COR-L47 (cell line): ENCODE data around the gene PPP2R2B.
A peak's percentile ranks its signal among the peaks of the same experiment; 100 is the strongest.
"Not testable (repeated sequence)": the region's sequence is repeated elsewhere in the genome, so short reads cannot be mapped to it uniquely, and the experiment has no call there.

Experiments used
- DNase-seq: peaks from one replicate; lab custom pipeline; 2025; lab: John Stamatoyannopoulos, UW

PPP2R2B gene

DNA sequence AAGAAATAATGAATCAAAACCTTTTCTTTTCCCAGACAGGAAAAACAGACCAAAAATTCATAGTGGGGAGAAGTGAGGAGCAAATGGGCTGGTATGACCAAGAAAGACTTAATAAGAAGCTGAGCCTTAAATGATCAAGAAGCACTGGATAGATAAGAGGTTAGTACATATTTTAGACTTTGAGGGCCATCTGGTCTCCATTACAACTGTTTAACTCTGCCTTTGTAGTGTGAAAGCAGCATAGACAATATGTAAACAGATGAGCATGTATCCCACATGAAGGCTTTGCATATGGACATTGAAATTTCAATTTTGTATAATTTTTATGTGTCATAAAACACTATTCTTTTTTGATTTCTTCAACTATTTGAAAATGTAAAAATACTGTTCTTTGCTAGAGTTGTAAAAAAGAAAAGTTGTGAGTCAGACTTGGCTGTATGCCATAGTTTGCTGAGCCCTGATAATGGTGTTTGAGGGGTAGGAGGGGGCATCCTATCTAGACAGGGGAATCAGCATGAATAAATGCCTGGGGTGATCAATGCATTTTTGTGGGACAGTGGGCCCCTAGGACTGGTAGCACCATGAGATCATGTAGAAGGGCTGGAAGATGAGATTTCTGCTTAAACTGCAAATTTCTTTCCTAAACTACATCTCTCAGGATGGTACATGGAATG is 270.8 kb downstream of the PPP2R2B start:
- DNase-seq: no peak

GRCh38 chr5:146606893-146607292 is 271.7 kb downstream of the PPP2R2B start:
- no peak for DNase-seq

GRCh38 chr5:146600376-146600775 is 278.2 kb downstream of the PPP2R2B start:
- no peak for DNase-seq

GRCh38 chr5:146599261-146599660 is 279.3 kb downstream of the PPP2R2B start:
- no peak for DNase-seq

- no peak for DNase-seq
Measured at GRCh38 chr5:146595088-146595487, 283.5 kb downstream of the PPP2R2B start.

GRCh38 chr5:146592352-146592751 is 286.2 kb downstream of the PPP2R2B start:
- no peak for DNase-seq

DNA sequence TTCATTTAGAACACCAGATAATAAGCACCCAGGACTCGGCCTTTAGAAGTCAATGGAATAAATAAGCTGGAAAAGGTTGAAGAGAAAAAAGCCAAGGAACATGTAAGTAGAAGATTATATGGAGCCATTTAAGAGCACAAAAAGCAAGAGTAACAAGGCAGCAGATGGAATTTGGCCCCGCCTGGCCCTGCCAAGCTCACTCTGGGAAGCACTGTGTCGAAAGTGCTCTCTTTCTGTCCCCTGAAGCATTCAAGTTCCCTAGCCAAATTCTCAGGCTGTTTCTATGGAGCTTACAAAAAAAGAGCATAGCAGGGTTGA is 289.6 kb downstream of the PPP2R2B start:
- DNase-seq: no peak

GRCh38 chr5:146588331-146589027 is 290.1 kb downstream of the PPP2R2B start:
- no peak for DNase-seq

DNA sequence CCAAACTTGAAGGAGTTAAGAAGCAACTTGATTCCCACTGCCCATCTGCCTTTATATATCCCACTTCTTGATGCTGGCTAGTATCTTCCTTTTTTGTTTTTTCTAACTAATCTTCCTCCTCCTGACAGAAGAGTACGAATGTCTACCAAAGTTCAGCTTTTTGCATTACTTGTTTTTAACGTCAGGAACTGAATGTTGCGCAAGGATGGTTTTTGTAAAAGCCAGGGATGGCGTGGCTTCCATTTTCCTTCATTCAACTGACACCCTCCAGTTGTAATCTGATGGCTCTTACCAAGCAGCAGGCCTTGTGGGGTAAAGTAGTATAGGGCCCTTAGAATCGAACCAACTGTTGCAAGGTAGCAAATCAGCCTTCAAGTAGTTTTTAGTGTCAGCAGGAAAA is 291.8 kb downstream of the PPP2R2B start:
- DNase-seq: no peak

DNA sequence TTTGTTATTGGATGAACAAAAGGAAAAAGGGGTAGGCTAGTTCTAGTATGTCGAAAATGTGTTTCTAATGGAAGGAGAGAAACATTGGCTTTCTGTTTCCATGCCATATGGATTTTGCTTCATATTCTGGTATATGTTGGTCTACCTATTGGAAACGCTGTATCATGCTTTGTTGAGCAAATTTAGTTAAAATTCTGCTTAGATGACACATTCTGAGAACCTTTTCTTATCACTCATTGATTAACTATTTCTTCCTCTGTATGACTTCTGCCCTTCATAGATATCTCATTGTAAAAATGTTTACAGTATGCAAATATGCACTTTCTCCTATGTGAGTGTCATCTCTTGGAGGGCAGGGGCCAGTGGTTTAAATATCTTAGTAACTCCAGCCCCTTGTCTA is 293.8 kb downstream of the PPP2R2B start:
- DNase-seq: no peak

GRCh38 chr5:146582051-146582596 is 296.4 kb downstream of the PPP2R2B start:
- DNase-seq: no peak

- DNase-seq: no peak
Measured at GRCh38 chr5:146580237-146580636, 298.3 kb downstream of the PPP2R2B start.

DNA sequence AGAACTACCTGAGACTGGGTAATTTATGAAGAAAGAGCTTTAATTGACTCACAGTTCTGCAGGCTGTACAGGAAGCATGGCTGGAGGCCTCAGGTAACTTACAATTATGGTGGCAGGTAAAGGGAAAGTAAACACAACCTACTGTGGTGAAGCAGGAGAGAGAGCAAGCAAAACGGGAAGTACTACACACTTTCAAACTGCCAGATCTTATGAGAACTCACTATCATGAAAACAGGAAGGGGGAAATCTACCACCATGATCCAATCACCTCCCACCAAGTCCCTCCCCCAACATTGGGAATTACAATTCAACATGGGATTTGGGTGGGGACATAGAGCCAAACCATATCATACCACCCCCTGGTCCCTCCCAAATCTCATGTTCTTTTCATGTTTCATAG is 303.8 kb downstream of the PPP2R2B start:
- no peak for DNase-seq

GRCh38 chr5:146568161-146568560 is 310.4 kb downstream of the PPP2R2B start:
- DNase-seq: no peak

GRCh38 chr5:146565764-146566367 is 312.7 kb downstream of the PPP2R2B start:
- peak; percentile 77 for DNase-seq

DNA sequence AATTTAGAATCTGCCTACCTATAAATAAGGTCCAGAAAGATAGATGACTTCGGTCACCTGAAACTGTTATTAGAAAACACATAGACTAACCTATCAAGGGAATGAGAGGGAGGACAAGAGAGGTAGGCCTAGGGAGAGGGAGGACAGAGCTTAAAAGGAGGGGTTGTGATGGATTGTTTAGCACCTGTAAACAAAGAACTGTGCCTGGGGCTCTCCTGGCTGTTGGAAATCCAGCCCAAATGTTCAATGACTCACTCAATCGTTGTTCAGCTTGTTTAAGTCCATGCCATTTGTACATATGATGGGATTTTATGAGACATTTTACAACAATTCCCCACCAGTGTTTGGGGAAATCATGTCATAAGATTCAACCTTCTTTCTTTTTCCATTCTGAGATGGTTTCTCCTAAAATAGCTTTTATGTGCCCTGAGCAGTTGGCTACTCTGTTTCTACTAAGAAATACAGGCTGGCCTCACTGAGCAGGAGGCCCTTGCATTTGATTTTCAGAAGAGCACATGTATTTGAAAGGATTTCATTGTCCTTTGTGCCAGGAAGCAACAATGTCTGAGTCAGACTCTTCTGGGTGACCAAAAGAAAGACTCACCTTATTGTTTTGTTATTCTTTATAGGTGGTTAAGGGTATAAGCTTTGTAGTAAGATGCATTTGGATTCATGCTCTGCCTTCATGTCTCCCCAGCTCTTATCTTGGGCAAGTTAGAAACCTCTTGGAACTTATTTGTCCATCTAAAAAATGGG is 314.4 kb downstream of the PPP2R2B start:
- no peak for DNase-seq

- DNase-seq: no peak
Measured at GRCh38 chr5:146562461-146562860, 316.1 kb downstream of the PPP2R2B start.

GRCh38 chr5:146561711-146562110 is 316.8 kb downstream of the PPP2R2B start:
- DNase-seq: no peak

DNA sequence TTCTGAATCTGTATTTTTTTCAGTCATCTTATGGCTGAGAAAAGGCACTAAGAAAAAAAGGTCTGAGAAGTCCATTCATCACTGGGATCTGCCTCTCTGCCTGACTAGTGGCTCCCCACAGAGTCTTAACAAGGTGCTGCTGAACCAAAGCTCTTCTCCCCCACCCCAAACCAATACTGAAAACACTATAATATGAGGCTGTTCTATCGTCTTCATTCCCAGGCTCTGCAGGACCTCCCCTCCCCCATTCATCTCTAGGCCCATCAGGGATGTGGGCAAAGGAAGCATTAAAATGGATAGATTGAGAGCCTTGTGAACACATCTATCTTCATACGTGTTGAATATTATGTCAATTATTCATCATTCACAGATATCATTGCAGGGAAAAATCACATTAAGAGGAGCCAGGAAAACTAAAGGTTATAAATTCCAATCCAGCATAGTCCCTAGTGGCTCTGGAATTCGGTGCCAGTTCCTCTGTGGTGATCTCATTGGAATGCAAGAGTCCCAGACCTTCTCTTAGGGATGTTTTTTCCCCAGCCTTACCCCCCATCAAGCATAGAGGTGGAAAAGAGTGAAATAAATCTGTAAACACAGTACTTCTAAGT is 318.2 kb downstream of the PPP2R2B start:
- no peak for DNase-seq

DNA sequence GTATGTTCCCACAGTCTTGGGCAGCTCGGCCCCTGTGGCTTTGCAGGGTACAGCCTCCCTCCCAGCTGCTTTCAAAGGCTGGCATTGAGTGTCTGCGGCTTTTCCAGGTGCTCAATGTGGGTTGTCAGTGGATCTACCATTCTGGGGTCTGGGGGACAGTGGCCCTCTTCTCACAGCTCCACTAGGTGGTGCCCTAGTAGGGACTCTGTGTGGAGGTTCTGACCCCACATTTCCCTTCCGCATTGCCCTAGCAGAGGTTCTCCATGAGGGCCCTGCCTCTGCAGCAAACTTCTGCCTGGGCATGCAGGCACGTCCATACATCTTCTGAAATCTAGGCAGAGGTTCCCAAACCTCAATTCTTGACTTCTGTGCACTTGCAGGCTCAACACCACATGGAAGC is 321.7 kb downstream of the PPP2R2B start:
- DNase-seq: not testable (repeated sequence)

DNA sequence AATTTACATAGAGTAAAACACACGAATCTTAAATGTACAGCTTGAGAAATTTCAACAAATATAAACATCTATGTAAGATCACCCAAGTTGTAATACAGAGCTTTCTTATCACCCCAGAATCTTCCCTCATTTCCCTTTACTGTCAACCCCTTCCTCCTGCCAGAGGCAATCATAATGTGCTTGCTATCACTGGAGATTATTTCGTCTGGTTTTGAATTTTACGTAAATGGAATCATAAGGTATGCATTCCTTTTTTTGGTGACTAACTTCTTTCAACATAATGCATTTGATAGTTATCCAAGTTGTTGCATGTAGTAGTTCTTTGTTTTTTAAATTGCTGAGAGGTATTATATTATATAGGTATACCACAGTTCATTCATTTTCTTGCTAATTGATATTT is 325.1 kb downstream of the PPP2R2B start:
- no peak for DNase-seq

DNA sequence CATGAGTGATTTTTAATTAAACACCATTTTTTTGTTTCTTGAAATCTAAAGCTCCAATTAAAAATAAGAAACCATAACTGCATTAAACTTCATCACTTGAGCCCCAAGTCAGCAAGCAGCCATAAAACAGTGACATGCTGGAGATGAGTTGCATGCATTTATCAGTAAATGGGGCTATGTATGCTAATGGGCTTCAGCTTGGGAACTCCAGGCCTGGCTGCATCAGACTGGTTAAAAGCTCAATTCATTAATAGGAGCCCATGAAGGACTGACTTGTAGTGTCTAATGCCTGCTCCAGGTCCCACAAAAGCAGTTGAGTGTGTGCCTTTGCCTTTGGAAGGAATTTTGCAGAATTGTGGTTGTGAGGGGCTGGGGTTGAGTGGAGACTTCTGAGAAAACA is 328.9 kb downstream of the PPP2R2B start:
- no peak for DNase-seq
